ENCODE results near the gene STUB1.

The STUB1 gene

GRCh38 chr16:725463-726187, 45.4 kb downstream of the STUB1 start:
- no peak for DNase-seq (ENCODE audit: low spot score)

GRCh38 chr16:726188-726437, 45.9 kb downstream of the STUB1 start:
- DNase-seq (ENCODE audit: low spot score), result no peak

GRCh38 chr16:726438-727290, 46.5 kb downstream of the STUB1 start, which contains the start of the genes CCDC78 and HAGHL:
Gene CCDC78 (minus strand): TSS chr16:726443. CDS start chr16:726367, 76 bp downstream.
Gene HAGHL (plus strand): TSS chr16:727106. CDS start chr16:727510, 404 bp downstream.
- DNase-seq (ENCODE audit: low spot score), result peak; percentile 52

GRCh38 chr16:727291-727977, 47.2 kb downstream of the STUB1 start:
- no peak for DNase-seq (ENCODE audit: low spot score)

GRCh38 chr16:728131-728889, 48.1 kb downstream of the STUB1 start:
- peak; percentile 81 for DNase-seq (ENCODE audit: low spot score)

- no peak for DNase-seq (ENCODE audit: low spot score)
Measured at GRCh38 chr16:728890-729744, 48.9 kb downstream of the STUB1 start.

GRCh38 chr16:729768-730665, 49.8 kb downstream of the STUB1 start:
- no peak for DNase-seq (ENCODE audit: low spot score)

- DNase-seq (ENCODE audit: low spot score), result no peak
Measured at GRCh38 chr16:730666-731509, 50.7 kb downstream of the STUB1 start.

- no peak for DNase-seq (ENCODE audit: low spot score)
Measured at GRCh38 chr16:732332-732731, 52.1 kb downstream of the STUB1 start.
